GM06990 (cell line): ENCODE results near the gene CD1B.
"Not testable (repeated sequence)": the region's sequence is repeated elsewhere in the genome, so short reads cannot be mapped to it uniquely, and the experiment has no call there.

ENCODE experiments used
- DNase-seq: peaks from one replicate; pipeline ENCODE4 v3.0.0-alpha.2; 2011; ENCODE audit not compliant: insufficient read length; ENCODE audit errors: extremely low read depth
- H3K27me3 ChIP-seq: replicated peaks from 2 replicates; pipeline ENCODE4 v1.6.0; 2011; ENCODE audit warnings: low read length; ENCODE audit not compliant: control insufficient read depth, insufficient read depth
- H3K36me3 ChIP-seq: 2 replicates; pipeline ENCODE4 v1.5.1; 2011; ENCODE audit warnings: low read length; ENCODE audit not compliant: control insufficient read depth, insufficient read depth
- H3K4me3 ChIP-seq: replicated peaks from 2 replicates; pipeline ENCODE4 v1.5.1; 2011; ENCODE audit warnings: low read depth, mild to moderate bottlenecking, control low read depth, low read length
- CTCF ChIP-seq: IDR thresholded peaks from 2 replicates; pipeline ENCODE4 v1.5.1; 2011; ENCODE audit warnings: low read length, control low read depth, mild to moderate bottlenecking, inconsistent platforms; ENCODE audit not compliant: insufficient read depth, poor library complexity, severe bottlenecking

Gene CD1B

GRCh38 chr1:158290321-158290844, 40.9 kb downstream of the CD1B start:
- H3K4me3 ChIP-seq = no peak overlapping the region
- no peaks in the 10 kb centered on the region for H3K27me3 ChIP-seq
- no peaks in the 10 kb centered on the region for H3K36me3 ChIP-seq
- no peak for DNase-seq
- no peak for TF ChIP-seq CTCF

GRCh38 chr1:158289811-158290210, 41.5 kb downstream of the CD1B start, which contains the start of gene CD1C:
CD1C (plus strand) TSS chr1:158289923; CDS start chr1:158290065, 142 bp downstream.
- Histone ChIP-seq H3K27me3 (no peaks in the 10 kb centered on the region), H3K4me3 (no peak within 1 kb of the TSS; the same call in 1 of the 2 replicates), H3K36me3 (no peaks in the 10 kb centered on the region)
- TF ChIP-seq CTCF = no peak
- DNase-seq = no peak

GRCh38 chr1:158286941-158287346, 44.4 kb downstream of the CD1B start:
- Histone ChIP-seq H3K27me3 (no peaks in the 10 kb centered on the region), H3K4me3 (no peak overlapping the region), H3K36me3 (no peaks in the 10 kb centered on the region)
- DNase-seq = peak; percentile 47
- no peak for TF ChIP-seq CTCF

GRCh38 chr1:158286487-158286886, 44.8 kb downstream of the CD1B start:
- no peaks in the 10 kb centered on the region for H3K27me3 ChIP-seq
- no peaks in the 10 kb centered on the region for H3K36me3 ChIP-seq
- DNase-seq = peak; percentile 46
- no peak for TF ChIP-seq CTCF
- H3K4me3 ChIP-seq = no peak overlapping the region

GRCh38 chr1:158285756-158286241, 45.5 kb downstream of the CD1B start:
- H3K36me3 ChIP-seq = no peaks in the 10 kb centered on the region
- peak; percentile 74 for DNase-seq
- no peaks in the 10 kb centered on the region for H3K27me3 ChIP-seq
- H3K4me3 ChIP-seq = peak overlapping the region; percentile 25
- TF ChIP-seq CTCF = no peak

- no peak overlapping the region for H3K4me3 ChIP-seq
- H3K27me3 ChIP-seq = no peaks in the 10 kb centered on the region
- H3K36me3 ChIP-seq = no peaks in the 10 kb centered on the region
- peak; percentile 61 for DNase-seq
- TF ChIP-seq CTCF = no peak
Measured at GRCh38 chr1:158283965-158284364, 47.4 kb downstream of the CD1B start.

- H3K27me3 ChIP-seq, DNase-seq, H3K4me3 ChIP-seq, H3K36me3 ChIP-seq: not testable (repeated sequence)
Measured at GRCh38 chr1:158282421-158282820, 48.9 kb downstream of the CD1B start.
